ENCODE results near the gene KIF16B.

DNA sequence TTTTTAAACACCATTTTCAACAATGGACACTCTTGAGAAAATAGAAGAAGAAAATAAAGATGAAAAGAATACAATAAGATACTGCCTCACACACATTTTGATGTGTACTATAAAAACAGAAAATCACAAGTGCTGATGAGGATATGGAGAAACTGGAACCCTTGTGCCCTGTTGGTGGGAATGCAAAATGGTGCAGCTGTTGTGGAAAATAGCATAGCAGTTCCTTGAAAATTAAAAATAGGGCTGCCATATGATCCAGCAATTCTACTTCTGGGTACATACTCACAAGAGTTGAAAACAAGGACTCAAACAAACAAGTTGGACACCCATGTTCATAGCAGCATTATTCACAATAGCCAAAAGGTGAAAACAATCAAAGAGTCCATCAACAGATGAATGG, 173.0 kb downstream of the KIF16B start:
- TF ChIP-seq POLR2AphosphoS5 (IDR thresholded peaks at IDR 0.05) (no peak), POLR2A (IDR thresholded peaks at IDR 0.05) (no peak), EP300 (IDR thresholded peaks at IDR 0.05) (no peak)
- TF ChIP-seq, protein P1, sequence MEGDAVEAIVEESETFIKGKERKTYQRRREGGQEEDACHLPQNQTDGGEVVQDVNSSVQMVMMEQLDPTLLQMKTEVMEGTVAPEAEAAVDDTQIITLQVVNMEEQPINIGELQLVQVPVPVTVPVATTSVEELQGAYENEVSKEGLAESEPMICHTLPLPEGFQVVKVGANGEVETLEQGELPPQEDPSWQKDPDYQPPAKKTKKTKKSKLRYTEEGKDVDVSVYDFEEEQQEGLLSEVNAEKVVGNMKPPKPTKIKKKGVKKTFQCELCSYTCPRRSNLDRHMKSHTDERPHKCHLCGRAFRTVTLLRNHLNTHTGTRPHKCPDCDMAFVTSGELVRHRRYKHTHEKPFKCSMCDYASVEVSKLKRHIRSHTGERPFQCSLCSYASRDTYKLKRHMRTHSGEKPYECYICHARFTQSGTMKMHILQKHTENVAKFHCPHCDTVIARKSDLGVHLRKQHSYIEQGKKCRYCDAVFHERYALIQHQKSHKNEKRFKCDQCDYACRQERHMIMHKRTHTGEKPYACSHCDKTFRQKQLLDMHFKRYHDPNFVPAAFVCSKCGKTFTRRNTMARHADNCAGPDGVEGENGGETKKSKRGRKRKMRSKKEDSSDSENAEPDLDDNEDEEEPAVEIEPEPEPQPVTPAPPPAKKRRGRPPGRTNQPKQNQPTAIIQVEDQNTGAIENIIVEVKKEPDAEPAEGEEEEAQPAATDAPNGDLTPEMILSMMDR (IDR thresholded peaks at IDR 0.05): no peak

Data from sigmoid colon (tissue), 4 donors.